GM21390 (cell line): ENCODE data around the gene BANF2.

Experiments used
- ATAC-seq: cut with Tn5 transposase; IDR thresholded peaks from one replicate; pipeline ENCODE4 v1.9.1; 2021; ENCODE audit not compliant: unreplicated experiment

The BANF2 gene

DNA sequence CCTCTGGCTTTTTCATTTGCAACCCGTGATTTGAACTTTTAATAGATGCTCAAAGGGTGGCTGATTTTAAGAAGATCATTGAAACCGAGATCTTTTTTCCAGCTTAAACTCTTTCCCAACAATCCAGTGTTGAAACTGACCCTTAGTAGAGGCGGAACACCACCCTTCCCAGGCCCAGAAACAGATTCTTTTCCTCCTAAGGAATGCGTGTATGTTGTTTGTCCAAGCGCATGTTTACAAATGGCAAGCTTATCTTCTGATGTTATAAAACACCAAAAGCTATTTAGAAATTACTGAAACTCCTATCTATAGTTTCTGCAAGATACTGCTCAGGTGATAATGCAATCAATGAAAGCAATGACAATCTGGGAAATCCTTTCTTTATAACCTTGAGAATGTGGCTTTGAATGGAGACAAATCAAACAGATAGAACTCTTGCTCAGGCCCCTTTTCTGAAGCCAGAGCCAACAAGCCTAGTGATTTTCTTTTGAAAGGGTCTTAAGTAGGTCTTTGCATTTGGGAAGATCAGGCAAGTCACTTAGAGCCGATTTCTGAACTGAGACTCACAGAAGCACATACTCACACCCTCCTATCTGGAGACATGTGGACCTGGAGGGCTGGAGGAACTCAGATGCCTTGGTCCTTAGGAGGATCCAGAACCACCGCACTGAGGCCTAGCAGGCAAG lies 9.1 kb downstream of the BANF2 start:
- no peak for ATAC-seq

DNA sequence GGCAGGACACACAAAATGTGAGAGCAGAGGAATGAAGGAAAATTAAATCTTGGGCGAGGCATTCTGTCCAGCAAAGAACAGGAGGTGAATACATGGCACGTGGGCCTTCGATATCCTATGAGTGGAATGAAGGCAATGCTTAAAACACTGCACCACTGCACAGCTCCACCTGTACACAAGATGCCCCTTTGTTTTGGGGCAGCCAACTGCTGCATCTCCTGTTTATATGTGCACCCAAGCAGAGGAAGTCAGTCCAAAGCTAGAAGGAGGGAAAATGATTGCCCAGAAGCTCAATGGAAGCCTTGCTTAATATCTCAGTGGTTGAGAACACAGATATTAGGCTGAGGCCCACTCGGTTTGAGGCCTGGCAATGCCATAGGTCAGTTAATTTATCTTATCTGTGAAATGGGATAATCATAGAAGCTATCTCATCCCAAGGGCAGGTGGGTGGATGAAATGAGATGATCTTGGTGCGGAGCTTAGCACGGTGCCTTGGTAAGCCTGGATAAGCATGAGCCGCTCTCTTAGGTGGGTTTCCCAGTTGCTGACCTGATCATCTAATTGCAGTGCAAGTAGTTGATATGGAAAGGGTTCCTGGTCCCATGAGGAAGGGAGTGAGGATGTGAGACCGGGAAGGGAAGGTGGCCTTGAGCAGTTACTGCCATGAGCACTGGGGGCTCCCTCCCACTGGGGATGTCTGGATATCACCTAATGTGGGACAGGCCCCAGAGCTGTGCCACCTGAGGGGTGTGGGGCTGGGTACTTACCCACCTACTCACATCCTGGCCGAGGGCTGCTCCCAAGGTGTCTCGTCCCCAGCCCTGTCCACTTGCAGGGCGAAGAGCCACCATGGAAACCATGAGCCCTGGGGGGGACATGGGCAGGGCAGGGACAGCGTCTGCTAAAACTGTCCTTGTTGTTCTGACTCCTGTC lies 9.9 kb downstream of the BANF2 start:
- ATAC-seq = no peak

DNA sequence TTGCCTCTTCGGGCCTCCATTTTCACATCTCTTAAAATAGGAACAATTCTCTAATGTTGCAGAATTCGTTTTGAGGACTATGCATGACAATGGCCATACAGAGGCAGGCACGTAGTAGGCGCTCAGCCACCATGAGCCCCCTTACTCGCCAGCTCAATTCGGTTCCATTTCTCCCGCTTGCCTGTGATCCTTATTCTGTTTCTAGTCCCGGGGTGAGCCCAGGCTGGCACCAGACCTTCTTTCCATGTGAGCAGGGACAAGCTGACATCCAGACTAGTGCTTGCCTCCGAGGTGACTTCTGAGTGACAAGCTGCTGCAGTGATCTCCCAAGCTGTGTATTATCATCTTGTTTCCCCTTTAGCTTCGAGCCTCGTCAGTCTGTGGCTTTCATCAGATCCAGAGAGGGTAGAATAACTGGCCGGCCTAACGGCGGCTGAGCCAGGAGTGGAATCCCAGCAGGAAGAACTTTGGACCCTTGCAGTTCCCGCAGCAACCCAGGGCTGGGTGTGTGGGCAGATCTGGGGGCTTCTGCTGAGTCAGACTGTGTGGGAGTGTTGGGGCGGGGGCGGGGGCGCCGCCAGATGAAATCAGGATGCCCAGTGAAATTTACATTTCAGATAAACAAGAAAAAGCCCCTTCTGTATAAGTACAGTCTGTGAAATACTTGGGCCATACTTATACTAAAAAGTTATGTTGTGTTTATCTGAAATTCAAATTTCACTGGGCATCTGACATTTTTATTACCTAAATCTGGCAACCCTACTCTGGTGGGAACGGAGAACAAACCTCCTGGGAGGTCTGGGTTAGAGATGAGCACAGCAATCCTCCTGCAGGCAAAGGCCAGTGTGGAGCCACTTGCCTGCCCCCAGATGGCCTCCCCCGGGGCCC lies 10.9 kb downstream of the BANF2 start:
- no peak for ATAC-seq

DNA sequence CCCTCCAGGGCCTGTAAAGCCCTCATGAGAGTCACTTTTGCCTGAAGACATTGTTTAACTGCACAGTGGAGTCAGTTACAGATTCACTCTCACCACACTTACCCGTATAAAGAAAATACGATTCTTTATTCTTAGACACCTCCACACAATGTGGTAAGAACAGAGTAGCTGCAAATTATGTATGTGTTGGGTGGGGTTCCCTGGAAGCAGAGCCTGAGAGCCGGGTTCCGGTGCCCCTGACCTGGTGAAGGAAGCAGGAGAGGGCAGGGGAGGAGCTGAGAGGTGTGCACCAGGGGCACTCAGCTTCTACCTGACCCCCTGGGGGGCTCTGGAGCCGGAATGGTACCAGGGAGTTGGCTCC lies 11.5 kb downstream of the BANF2 start:
- ATAC-seq = no peak

DNA sequence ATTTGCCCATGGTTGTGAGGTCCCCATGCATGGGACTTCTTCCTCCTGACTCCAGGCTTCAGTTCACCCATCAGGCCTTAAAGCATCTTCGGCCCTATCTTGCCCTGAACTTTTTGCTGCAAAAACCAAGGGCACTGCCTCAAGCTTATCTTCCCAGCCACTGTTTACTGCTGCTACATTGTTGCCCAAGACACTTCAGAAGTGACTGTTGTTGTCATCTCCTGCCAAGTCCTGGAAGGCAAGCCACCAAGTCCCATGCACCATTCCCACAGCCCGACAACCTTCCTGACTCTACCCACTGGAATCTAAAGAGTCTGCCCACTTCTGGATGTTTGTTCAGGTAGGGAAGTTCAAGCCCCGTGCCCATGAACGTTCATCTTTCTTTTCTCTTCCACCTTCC lies 12.4 kb downstream of the BANF2 start:
- no peak for ATAC-seq

DNA sequence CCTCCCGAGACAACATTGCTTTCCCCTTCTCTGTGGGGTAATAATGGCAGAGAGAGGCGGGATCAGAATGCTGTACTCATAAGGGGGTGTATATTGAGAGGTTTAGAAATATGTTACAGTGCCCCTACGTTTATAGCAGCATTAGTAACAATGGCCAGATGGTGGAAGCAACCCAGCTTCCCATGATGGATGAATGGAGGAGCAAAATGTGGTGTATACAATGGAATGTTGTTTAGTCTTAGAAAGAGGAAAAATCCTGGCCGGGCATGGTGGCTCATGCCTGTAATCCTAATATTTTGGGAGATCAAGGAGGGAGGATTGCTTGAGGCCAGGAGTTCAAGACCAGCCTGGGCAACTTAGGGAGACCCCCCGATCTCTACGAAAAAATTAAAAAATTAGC lies 12.9 kb downstream of the BANF2 start:
- ATAC-seq = no peak

DNA sequence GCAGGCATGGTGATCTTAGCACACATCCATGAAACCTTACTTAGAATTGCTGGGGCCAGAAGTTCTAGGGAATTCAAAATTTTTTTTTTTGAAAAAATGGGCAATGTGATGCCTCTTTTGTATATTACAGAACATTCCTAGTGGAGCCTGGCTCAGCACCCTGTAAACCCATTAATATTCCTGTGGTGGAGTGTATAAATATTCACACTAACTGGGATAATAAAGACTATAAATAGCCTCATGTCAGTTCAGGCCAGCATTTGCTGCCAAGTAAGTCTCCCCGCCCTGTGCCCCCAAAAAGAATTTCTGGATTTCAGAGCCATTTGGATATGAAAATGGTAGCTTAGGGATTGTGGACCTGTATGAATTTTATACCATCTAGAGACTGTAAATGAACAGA lies 14.8 kb downstream of the BANF2 start:
- ATAC-seq = no peak

DNA sequence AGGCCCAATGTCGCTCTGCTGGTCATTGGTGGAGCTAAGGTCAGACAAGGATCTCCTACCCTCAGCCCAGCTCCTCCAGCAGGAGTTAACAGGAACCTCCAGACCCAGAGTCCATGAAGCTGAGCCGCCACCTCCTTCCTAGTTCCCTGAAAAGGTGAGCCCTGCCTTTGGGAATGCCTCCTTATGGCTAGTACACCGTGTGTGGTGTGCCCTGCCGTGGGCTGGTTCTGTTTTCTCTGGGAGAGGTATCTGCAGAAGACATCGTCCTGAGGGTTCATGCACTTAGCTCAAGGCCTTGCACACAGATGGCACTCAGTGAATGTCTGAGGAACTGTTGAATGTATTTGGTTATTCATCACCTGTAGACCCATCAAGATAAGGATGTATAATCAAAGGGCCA lies 15.3 kb downstream of the BANF2 start:
- ATAC-seq = no peak

DNA sequence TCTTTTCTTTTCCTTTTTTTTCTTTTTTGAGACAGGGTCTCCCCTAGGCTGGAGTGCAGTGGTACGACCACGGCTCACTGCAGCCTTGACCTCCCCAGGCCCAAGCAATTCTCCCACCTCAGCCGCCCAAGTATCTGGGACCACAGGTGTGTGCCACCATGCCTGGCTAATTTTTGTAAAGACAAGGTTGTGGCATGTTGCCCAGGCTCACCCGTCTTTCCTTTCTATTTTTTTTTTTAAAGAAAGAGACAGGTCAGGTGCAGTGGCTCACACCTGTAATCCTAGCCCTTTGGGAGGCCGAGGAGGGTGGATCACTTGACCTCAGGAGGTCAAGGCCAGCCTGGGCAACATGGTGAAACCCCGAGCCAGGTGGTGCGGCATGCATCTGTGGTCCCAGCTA lies 16.6 kb downstream of the BANF2 start:
- no peak for ATAC-seq

DNA sequence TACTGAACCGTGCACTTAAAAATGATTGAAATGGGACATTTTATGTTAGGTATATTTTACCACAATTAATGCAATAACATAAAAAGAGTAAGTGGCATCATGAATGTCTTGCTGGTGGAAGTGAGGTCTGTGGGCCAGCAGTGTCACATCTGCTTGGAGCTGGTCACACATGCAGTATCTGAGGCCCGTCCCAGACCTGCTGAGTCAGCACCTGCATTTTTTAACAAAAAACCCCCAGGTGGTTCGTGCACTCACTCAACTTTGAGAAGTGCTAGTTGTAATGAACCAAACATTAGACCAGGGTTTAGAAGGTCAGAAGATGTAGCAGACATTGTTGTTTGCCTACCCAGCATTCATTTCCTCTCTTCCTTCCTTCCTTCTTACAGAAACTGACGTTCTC lies 21.0 kb downstream of the BANF2 start:
- no peak for ATAC-seq

DNA sequence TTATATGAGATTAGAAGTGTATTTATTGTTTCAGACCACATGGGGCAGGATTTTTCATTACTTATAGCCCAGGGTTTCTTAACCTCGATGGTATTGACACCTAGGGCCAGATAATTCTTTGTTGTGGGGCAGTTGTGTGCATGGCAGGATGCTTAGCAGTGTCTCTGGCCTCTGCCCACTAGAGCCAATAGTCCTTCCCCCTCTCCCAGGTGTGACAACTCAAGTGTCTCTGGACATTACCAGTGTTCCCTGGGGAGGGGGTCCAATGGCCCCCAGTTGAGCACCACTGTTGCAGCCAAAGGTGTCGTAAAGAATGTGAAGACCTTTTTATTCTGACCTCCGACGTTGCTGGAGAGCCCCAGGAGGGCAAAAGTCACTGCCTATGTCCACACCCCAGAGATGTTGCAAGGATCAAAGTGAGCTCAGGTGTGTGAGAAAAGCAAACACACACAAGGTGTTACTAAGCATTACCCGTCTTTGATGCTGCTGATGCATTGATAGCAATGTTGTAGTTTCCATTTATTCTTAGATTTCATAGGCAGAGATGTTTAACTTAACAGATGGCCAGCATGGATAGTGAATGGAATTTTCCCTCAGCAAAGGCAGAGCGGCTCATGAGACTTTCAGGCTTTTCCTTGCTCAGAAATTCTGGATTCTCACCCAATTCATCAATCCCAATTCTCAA lies 22.2 kb downstream of the BANF2 start:
- no peak for ATAC-seq

DNA sequence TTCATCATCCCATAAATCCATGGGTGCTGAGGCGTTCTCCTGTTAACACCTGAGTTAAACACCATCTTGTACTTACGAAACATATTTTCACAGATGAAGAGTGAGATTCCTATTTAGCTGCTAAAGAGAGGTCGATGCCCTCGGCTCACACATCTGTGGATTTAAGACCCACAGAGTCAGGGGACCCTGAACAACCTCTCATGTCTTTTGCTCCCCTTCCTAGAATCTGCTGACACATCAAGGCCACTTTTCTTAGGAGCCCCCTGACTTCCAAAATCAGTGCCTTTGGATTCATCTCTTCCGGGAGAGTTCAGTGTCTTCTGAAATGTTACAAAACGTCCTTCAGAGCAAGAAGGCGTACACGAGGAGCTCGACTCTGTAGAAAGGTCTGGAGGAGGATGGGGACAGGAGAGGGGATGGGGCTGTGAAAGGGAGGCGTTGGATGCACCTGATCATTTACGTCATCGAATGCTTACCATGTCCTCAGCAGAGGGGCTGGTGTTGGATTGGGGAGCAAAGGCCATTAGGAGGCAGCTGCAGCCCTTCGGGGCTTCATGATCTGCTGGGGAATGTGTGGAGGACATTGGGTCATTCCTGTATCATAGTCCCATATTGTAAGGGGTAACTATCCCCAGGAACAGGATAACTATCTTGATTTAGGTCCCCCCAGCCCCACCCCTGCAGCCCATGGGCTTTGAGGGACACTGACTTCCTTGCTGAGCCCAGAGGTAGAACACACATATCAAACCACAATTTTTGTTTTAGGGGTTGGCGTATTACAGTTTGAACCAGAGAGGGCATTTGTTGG lies 22.9 kb downstream of the BANF2 start:
- no peak for ATAC-seq

DNA sequence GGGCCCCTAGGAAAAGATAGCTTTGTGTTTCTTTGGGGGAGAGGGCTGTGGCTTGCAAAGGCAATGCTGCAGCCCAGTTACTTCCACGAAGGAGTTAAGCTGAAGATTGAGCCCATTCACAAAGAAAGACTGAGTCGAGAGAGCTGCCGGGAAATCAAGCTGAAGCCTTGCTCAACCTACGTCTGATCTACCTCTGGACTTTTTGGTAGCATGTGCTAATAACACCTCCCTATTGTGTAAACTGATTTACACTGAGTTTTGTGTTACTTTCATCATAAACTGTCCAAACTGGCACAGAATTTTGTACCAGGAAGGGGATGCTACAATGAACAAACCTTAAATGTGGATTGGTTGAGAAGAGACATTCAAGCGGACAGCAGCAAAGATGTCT lies 23.5 kb downstream of the BANF2 start:
- no peak for ATAC-seq

DNA sequence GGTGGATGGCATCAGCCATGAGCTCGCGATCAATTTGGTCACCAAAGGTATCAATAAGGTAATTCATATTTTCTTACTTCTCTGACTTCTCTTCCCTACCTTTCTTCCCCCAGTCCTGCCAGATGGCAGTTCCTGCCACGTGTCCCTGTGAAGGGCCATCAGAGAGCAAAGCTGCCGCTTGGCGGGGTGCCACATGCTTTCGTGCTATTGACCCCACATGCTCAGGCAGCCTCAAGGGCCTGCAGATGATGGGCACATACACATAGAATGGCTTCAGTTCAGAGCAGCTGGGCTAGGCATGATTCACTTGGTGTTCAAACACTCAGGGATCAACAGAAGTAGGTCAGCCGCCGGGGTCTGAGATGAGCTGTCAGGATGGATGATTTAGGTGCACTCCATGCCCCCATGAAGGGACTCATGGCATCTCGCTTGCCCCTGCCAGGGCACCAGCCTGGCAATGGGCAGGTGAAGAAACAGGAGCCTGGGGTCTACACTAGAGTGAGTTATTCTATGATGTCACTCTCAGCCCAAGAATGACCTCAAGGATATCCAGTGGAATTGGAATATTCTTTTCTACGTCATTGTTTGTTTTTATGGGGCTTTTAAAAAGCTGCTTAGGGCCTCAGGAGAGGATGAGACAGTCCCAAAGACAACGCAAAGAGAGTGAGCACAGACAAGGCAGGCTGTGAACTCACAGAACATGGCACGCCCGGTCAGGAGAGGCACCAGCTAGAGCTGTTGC lies 25.5 kb downstream of the BANF2 start:
- no peak for ATAC-seq

DNA sequence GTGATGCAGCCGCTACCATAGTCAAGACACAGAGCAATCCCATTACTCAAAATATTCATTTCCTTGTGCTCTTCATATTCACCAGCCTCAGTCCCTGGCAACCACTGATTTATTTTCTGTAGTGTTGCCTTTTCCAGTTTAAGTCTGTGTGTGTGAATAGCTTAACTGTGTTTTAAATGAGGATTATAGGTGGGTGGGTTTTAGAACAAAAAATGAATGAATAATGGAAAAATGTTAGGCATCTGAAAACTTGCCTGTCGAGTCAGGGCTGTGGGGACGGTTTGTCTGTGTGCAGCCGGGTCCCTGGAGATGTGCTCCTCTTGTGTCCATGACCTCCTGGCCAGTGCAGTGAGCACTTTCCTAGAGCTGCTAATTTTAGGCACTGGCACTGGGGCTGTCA lies 27.1 kb downstream of the BANF2 start:
- no peak for ATAC-seq

DNA sequence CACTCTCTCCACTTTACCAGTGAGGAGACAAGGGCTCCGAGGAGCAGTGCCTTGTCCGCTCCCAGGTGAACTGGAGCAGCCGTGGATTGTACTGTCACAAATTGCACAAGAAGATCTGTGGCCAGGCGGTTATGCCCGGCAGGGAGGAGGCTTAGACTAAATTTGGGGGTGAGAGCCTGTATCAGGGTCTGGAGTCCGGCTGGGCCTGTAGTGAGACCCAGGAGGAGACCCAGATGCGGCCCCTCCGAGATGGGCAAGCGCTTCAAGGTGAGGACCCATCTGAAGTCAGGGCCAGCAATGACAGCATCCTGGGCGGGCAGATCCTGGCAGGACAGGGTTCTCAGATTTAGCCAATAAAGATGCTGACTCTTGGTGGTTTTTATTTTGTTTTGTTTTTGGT lies 27.6 kb downstream of the BANF2 start:
- ATAC-seq = no peak

DNA sequence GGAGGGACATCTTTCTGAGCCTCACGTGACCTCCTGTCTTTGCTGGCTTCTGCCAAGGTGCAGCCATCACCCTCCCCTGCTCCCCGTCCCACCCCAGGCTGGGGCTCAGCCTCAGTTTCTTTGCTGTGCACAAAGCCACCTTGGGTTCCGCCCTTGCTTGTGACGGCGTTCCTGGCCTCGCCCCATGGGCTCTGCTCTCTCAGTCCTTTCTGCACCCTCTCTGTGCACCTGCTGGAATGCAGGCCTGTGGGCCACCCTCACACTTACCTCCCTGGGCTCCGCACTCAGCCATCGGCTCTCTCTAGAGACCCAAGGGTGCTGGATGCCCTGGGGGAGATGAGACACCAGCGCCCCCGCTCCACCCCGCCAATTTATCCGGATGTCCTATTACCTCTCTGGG lies 28.3 kb downstream of the BANF2 start:
- ATAC-seq = no peak

DNA sequence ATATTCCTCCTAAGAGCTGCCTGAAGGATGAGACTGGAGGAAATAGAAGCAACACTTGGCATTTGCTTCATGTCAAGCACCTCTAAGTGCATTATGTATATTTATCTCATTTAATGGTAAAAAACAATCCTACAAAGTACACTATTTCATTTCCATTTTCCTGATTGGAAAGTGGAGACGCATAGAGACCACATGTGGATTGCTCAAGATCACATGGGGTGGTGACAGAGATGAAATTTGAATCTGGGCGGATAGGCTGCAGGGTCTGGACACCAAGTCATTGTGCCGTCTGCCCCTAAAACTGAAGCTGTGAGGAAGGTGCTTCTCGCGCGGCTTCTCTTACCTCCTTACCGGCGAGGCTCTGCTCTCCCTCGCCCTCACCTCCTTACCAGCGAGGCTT lies 30.3 kb downstream of the BANF2 start:
- ATAC-seq = no peak

DNA sequence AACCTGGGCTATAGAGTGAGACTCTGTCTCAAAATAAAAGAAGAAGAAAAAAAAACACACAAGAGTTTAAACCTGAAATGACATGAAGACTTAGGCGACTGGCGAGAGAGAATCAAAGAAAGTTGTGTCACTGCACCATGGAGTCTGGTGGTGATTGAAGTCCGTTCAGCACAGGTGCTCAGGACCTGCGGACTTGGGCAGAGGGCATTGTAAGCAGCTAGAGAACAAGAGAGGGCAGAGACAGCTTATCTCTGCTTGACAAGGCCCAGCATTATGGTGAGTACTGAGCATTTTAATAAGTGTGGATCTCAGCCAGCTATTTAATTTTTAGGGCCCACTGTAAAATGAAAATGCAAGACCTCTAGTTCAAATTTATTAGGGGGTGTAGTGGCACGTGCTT lies 31.5 kb downstream of the BANF2 start:
- ATAC-seq = no peak
